MCF 10A (cell line): Measurements from ENCODE around the gene FHL3. TPM values are rescaled to one million over a fixed set of nuclear protein-coding genes. Genes with fewer than 3 reads are reported as not detected.

Experiments
- BruUV-seq: library from RNA; stranded (reverse); fragments of 400-500 nt; replicated peaks from 2 replicates; lab custom pipeline; 2021; lab: Mats Ljungman, UMichigan
- CTCF ChIA-PET: fragments of 300-600 bp; sonication (Branson Sonifier 250); formaldehyde crosslinking; extraction: SDS; loops from one replicate; lab custom pipeline; 2021; ENCODE audit warnings: antibody characterized with exemption, inconsistent platforms; lab: Yijun Ruan, JAX
- POLR2A ChIA-PET: fragments of 300-600, 350-650 bp; sonication (Branson Sonifier 250); formaldehyde crosslinking; extraction: SDS; loops from one replicate; lab custom pipeline; 2020; ENCODE audit warnings: antibody characterized with exemption, inconsistent platforms; lab: Yijun Ruan, JAX
- DNase-seq: peaks from one replicate; pipeline ENCODE4 v3.0.0-alpha.2; 2018; ENCODE audit not compliant: unreplicated experiment
- H3K27ac Mint-ChIP-seq: one replicate; pipeline ENCODE4 v1.8.0; 2022; ENCODE audit warnings: mild to moderate bottlenecking, low read depth, mixed read lengths; ENCODE audit not compliant: unreplicated experiment
- H3K27me3 Mint-ChIP-seq: one replicate; pipeline ENCODE4 v1.8.0; 2022; ENCODE audit warnings: mixed read lengths; ENCODE audit not compliant: insufficient read depth, unreplicated experiment
- H3K36me3 Mint-ChIP-seq: one replicate; pipeline ENCODE4 v1.8.0; 2022; ENCODE audit warnings: mild to moderate bottlenecking, moderate library complexity, mixed read lengths; ENCODE audit not compliant: insufficient read depth, unreplicated experiment
- H3K4me1 Mint-ChIP-seq: one replicate; pipeline ENCODE4 v1.8.0; 2022; ENCODE audit warnings: mixed read lengths; ENCODE audit not compliant: insufficient read depth, unreplicated experiment
- H3K4me3 Mint-ChIP-seq: one replicate; pipeline ENCODE4 v1.8.0; 2022; ENCODE audit warnings: mild to moderate bottlenecking, moderate library complexity, mixed read lengths; ENCODE audit not compliant: unreplicated experiment
- H3K9me3 Mint-ChIP-seq: one replicate; pipeline ENCODE4 v1.8.0; 2022; ENCODE audit warnings: mixed read lengths; ENCODE audit not compliant: unreplicated experiment
- intact Hi-C: fragments of 100-400 bp; cut with micrococcal nuclease; formaldehyde crosslinking; loops from 2 replicates; pipeline ENCODE4 v1.14.1; 2022
- total RNA-seq: library from RNA; stranded (reverse); gene quantifications from 2 replicates; pipeline ENCODE4 v1.2.3, GENCODE V29; 2022
- TF ChIP-seq, protein P1 (sequence below): fragments of 200-600 bp; IDR thresholded peaks from one replicate; pipeline ENCODE4 v1.8.0; 2022; ENCODE audit warnings: antibody characterized with exemption, mild to moderate bottlenecking; ENCODE audit not compliant: unreplicated experiment

The FHL3 gene
- total RNA-seq, 1 experiment from 2014 or later = 18.8 TPM

DNA sequence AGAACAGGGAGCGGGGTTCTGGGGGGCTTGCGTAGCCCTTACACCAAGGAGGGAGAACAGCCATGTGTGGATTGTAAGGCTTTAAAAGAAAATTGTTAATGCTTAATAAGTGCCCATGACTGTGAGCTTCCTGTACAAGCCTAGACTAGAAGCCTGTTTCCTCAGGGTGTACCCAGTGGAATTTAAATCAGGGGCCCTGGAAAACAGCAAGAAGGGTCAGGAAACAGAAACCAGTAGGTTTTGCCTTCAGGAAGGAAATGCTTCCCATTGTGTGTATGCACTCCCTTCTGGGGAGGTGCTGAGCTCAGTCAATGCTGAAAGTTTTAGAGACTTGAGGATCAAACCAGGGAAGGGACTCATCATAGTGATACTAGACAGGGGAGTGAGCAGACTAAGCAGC, 19.9 kb upstream of the FHL3 start:
- no TSS peak for BruUV-seq
- Mint-ChIP-seq H3K27me3 (no peaks in the 10 kb centered on the region), H3K4me3 (no peak overlapping the region), H3K4me1 (peaks cover 38% of the 10 kb centered on the region), H3K9me3 (no peaks in the 10 kb centered on the region), H3K27ac (peak overlapping the region; percentile 12), H3K36me3 (peaks cover 65% of the 10 kb centered on the region)
- intact Hi-C loops = loop anchor here (5.0 kb wide), 1 partner anchor 37 kb away; no protein-coding TSS in a partner anchor
- CTCF ChIA-PET = interaction anchor here (0.8 to 5.3 kb wide), 12 partner anchors 13 to 815 kb away, joined by 3 to 58 read pairs (median 10); partner anchors contain the start of gene UTP11
- TF ChIP-seq, protein P1, sequence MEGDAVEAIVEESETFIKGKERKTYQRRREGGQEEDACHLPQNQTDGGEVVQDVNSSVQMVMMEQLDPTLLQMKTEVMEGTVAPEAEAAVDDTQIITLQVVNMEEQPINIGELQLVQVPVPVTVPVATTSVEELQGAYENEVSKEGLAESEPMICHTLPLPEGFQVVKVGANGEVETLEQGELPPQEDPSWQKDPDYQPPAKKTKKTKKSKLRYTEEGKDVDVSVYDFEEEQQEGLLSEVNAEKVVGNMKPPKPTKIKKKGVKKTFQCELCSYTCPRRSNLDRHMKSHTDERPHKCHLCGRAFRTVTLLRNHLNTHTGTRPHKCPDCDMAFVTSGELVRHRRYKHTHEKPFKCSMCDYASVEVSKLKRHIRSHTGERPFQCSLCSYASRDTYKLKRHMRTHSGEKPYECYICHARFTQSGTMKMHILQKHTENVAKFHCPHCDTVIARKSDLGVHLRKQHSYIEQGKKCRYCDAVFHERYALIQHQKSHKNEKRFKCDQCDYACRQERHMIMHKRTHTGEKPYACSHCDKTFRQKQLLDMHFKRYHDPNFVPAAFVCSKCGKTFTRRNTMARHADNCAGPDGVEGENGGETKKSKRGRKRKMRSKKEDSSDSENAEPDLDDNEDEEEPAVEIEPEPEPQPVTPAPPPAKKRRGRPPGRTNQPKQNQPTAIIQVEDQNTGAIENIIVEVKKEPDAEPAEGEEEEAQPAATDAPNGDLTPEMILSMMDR = no peak
- DNase-seq = no peak
- POLR2A ChIA-PET = interaction anchor here (1.3 to 6.1 kb wide), 4 partner anchors 12 to 810 kb away, joined by 3 to 42 read pairs (median 4); partner anchors contain the start of gene UTP11

DNA sequence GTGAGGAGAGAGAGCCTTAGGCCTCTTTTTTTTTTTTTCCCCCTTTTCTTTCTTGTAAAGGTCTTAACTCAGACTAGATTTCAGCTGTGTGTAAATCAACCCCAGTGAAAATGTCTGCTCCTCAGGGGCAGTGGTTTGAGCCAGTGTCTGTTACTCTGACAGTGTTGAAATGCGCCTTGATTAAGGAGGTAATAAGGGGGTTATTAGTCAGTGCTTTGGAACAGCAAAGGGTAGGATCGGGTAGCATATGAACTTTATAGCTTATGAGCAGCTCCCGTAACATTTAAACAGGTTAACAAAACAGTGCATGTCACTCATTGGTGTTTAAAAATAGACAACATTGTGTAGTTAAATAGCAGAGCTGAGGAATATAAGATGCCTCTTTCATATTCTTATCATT, 17.5 kb upstream of the FHL3 start:
- H3K9me3 Mint-ChIP-seq = no peaks in the 10 kb centered on the region
- TF ChIP-seq, protein P1 = no peak
- H3K27me3 Mint-ChIP-seq = no peaks in the 10 kb centered on the region
- H3K4me3 Mint-ChIP-seq = no peak overlapping the region
- BruUV-seq = no TSS peak
- ChIA-PET CTCF (interaction anchor here (1.3 to 2.0 kb wide), 5 partner anchors 10 to 812 kb away, joined by 3 to 6 read pairs (median 5); partner anchors contain the start of genes SF3A3 and UTP11), POLR2A (interaction anchor here (6.1 kb wide), 1 partner anchor 10 kb away, joined by 42 read pairs; the partner anchor contains the start of gene UTP11)
- no peak overlapping the region for H3K27ac Mint-ChIP-seq
- DNase-seq = no peak
- intact Hi-C loops = no loop called here
- H3K4me1 Mint-ChIP-seq = peaks cover 19% of the 10 kb centered on the region
- peaks cover 84% of the 10 kb centered on the region for H3K36me3 Mint-ChIP-seq

DNA sequence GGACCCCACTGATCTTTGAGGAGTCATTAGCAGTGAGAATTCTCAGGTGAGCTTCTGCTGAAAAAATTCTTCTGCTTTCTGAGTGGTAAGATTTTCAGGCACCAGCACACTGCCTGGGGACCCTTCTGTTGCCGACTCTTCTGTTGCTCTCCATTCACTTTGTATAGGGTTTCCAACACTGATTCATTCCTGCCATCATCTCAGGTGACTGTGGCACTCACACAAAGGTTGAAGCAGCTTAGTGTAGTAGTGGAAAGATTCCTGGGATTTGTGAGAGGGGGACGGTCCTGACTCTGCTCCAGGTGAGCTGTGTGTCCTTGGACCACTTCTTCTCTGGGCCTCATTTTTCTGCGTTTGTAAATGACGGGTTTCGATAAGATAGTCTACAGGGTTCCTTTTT, 16.7 kb upstream of the FHL3 start:
- no peaks in the 10 kb centered on the region for H3K27me3 Mint-ChIP-seq
- no peak overlapping the region for H3K4me3 Mint-ChIP-seq
- intact Hi-C loops = no loop called here
- no TSS peak for BruUV-seq
- POLR2A ChIA-PET = interaction anchor here (0.6 to 0.7 kb wide), 2 partner anchors 19 to 838 kb away, joined by 3 to 4 read pairs; no protein-coding TSS in a partner anchor
- H3K27ac Mint-ChIP-seq = no peak overlapping the region
- peaks cover 11% of the 10 kb centered on the region for H3K4me1 Mint-ChIP-seq
- DNase-seq = no peak
- H3K36me3 Mint-ChIP-seq = peaks cover 92% of the 10 kb centered on the region
- TF ChIP-seq, protein P1 = no peak
- H3K9me3 Mint-ChIP-seq = no peaks in the 10 kb centered on the region
- CTCF ChIA-PET = interaction anchor here (0.6 to 2.0 kb wide), 6 partner anchors 9 to 813 kb away, joined by 3 to 6 read pairs (median 5); partner anchors contain the start of genes SF3A3 and UTP11

DNA sequence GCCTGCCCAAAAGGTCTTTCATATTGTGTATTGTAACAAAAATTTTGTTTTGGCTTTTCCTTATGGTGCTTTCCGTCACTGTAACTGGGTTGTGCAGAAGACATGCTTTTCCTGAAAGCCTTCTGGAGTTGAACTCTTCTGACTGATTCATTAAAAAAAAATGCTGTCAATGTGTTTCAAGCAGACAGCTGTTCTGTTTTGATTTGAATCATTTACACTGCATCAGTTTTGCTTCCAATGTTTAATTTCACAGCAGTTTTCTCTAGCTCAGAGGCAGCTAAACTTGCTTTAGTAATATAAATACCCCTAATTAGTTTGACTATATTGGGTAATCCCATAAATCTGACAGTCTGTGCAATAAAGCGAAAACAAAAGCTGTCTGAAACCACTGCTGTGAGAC, 15.1 kb upstream of the FHL3 start:
- Mint-ChIP-seq H3K27me3 (no peaks in the 10 kb centered on the region), H3K4me3 (no peak overlapping the region), H3K9me3 (no peaks in the 10 kb centered on the region), H3K4me1 (no peaks in the 10 kb centered on the region), H3K27ac (no peak overlapping the region), H3K36me3 (peaks cover 98% of the 10 kb centered on the region)
- DNase-seq = no peak
- no TSS peak for BruUV-seq
- TF ChIP-seq, protein P1 = no peak
- ChIA-PET POLR2A (interaction anchor here (0.6 to 0.9 kb wide), 2 partner anchors 30 to 66 kb away, joined by 3 to 4 read pairs; no protein-coding TSS in a partner anchor), CTCF (interaction anchor here (0.6 to 4.6 kb wide), 9 partner anchors 9 to 824 kb away, joined by 3 to 28 read pairs (median 3); partner anchors contain the start of gene SF3A3)
- intact Hi-C loops = no loop called here
